K562 (cell line): ENCODE results near the gene TTC13. TPM values are rescaled to one million over a fixed set of nuclear protein-coding genes. Genes with fewer than 3 reads are reported as not detected.

Source experiments
- DMBX1 ChIP-seq: fragments of 250-450 bp; sonication (Bioruptor Pico); IDR thresholded peaks from 2 replicates; pipeline ENCODE4 v1.8.0; 2022; ENCODE audit warnings: inconsistent platforms, mild to moderate bottlenecking, moderate library complexity, borderline replicate concordance
- FIP1L1 ChIP-seq: fragments of 200-400 bp; formaldehyde crosslinking; IDR thresholded peaks from 2 replicates; pipeline ENCODE4 v1.6.1; 2018; ENCODE audit warnings: mild to moderate bottlenecking, low read depth, low read length; ENCODE audit not compliant: poor library complexity, severe bottlenecking
- HDAC1 ChIP-seq, 2 experiments: fragments of 450-650 bp; IDR thresholded peaks; 2 replicates each; pipeline ENCODE4 v1.6.1; 2016 to 2017; ENCODE audit warnings: inconsistent platforms in 1 of 2, mild to moderate bottlenecking in 1 of 2, moderate library complexity in 1 of 2
- KDM1A ChIP-seq, 2 experiments: fragments of 450-650 bp; IDR thresholded peaks; 2 replicates each; pipeline ENCODE4 v1.6.1; 2016; ENCODE audit warnings: mild to moderate bottlenecking in 2 of 2
- L3MBTL2 ChIP-seq: fragments of 450-650 bp; IDR thresholded peaks from 2 replicates; pipeline ENCODE4 v1.6.1; 2016; ENCODE audit warnings: mild to moderate bottlenecking, moderate library complexity
- MECOM ChIP-seq: fragments of 250-450 bp; sonication (Bioruptor Pico); IDR thresholded peaks from 2 replicates; pipeline ENCODE4 v1.8.0; 2022; ENCODE audit warnings: inconsistent platforms
- NONO ChIP-seq, 2 experiments: fragments of 200-400 bp in 1 of 2; fragments of 450-650 bp in 1 of 2; formaldehyde crosslinking in 1 of 2; IDR thresholded peaks; 2 replicates each; pipeline ENCODE4 v1.6.1; 2017; ENCODE audit warnings: low read depth in 2 of 2, mild to moderate bottlenecking in 2 of 2, moderate library complexity in 2 of 2, low read length in 1 of 2
- PML ChIP-seq: IDR thresholded peaks from 2 replicates; pipeline ENCODE4 v1.6.1; 2012; ENCODE audit warnings: low read length, inconsistent platforms
- SIN3B ChIP-seq: fragments of 450-650 bp; IDR thresholded peaks from 2 replicates; pipeline ENCODE4 v1.6.1; 2017; ENCODE audit warnings: low read depth, mild to moderate bottlenecking, moderate library complexity
- ZFP36 ChIP-seq: fragments of 150-350 bp; IDR thresholded peaks from 2 replicates; pipeline ENCODE4 v1.6.1; 2018; ENCODE audit warnings: low read length, low read depth; ENCODE audit not compliant: partially characterized antibody
- ZFPM2 ChIP-seq: fragments of 250-450 bp; sonication (Bioruptor Pico); IDR thresholded peaks from 2 replicates; pipeline ENCODE4 v1.5.1; 2022; ENCODE audit warnings: mild to moderate bottlenecking
- ZNF133 ChIP-seq: fragments of 250-450 bp; sonication (Bioruptor Pico); IDR thresholded peaks from 2 replicates; pipeline ENCODE4 v1.4.0; 2020; ENCODE audit warnings: mild to moderate bottlenecking
- ZNF274 ChIP-seq: IDR thresholded peaks from 2 replicates; pipeline ENCODE4 v1.6.1; 2011; ENCODE audit warnings: low read depth, mild to moderate bottlenecking, low read length, moderate library complexity, borderline replicate concordance
- ZNF324 ChIP-seq: fragments of 250-450 bp; sonication (Bioruptor Pico); IDR thresholded peaks from 2 replicates; pipeline ENCODE4 v1.4.0; 2020; ENCODE audit warnings: mild to moderate bottlenecking
- ZNF354B ChIP-seq: fragments of 250-450 bp; sonication (Bioruptor Pico); IDR thresholded peaks from 2 replicates; pipeline ENCODE4 v1.4.0; 2020
- ZNF668 ChIP-seq: fragments of 250-450 bp; sonication (Bioruptor Pico); IDR thresholded peaks from 2 replicates; pipeline ENCODE4 v1.8.0; 2022; ENCODE audit warnings: mild to moderate bottlenecking, inconsistent platforms
- ZNF707 ChIP-seq: fragments of 250-450 bp; sonication (Bioruptor Pico); conservative IDR thresholded peaks from 2 replicates; pipeline ENCODE4 v1.8.0; 2022; ENCODE audit warnings: inconsistent platforms, mild to moderate bottlenecking, moderate library complexity
- polyA plus RNA-seq, 8 experiments: library from polyadenylated mRNA; depleted of rRNA in 4 of 8; stranded (reverse) in 5 of 8; unstranded in 3 of 8; fragments of >200 nt; fragmentation: Nextera tagmentation in 2 of 8; fragmentation: Illumina TruSeq in 1 of 8; extraction: Ambion mirVana in 2 of 8; extraction: Trizol in 1 of 8; gene quantifications; 2 replicates each; pipeline versions ENCODE4 v1.2.1 to v1.2.3, GENCODE V29; 2011 to 2014; ENCODE audit warnings: inconsistent platforms in 1 of 8, missing spikeins in 1 of 8
- total RNA-seq, 7 experiments: library from RNA; depleted of rRNA in 6 of 7; stranded (reverse); fragments of >200 nt in 6 of 7; fragmentation: Illumina TruSeq in 2 of 7; extraction: Trizol in 2 of 7; gene quantifications; 2 replicates each; pipeline versions ENCODE4 v1.2.1 to v1.2.3, GENCODE V29; 2011 to 2021; ENCODE audit warnings: low replicate concordance in 1 of 7
- TF ChIP-seq, protein P1 (sequence below): fragments of 450-650 bp; formaldehyde crosslinking; IDR thresholded peaks from 2 replicates; pipeline ENCODE4 v1.4.0; 2020; ENCODE audit warnings: mild to moderate bottlenecking, mixed read lengths
- TF ChIP-seq, protein P2 (sequence below), 2 experiments: fragments of 250-450 bp in 1 of 2; fragments of 450-650 bp in 1 of 2; sonication (Bioruptor Pico) in 1 of 2; IDR thresholded peaks; 2 replicates each; pipeline versions ENCODE4 v1.6.1 to v1.8.0; 2016 to 2021; ENCODE audit warnings: mild to moderate bottlenecking in 2 of 2, moderate library complexity in 2 of 2, missing compliant biosample characterization in 1 of 2, missing genetic modification characterization in 1 of 2
- TF ChIP-seq, protein P3 (sequence below): sonication (generic); formaldehyde crosslinking; IDR thresholded peaks from 2 replicates; pipeline ENCODE4 v1.9.0; 2022; ENCODE audit warnings: mild to moderate bottlenecking, missing genetic modification reagents
- TF ChIP-seq, protein P4 (sequence below): fragments of 450-650 bp; IDR thresholded peaks from 2 replicates; pipeline ENCODE4 v1.6.1; 2016; ENCODE audit warnings: antibody characterized with exemption

TTC13 gene
- total and polyA plus RNA-seq, 9 of the 15 experiments (the other 6 are each of a cell fraction or from before 2014, with no cell fraction given), result 1.7 to 13.8 (median 9.6) TPM

DNA sequence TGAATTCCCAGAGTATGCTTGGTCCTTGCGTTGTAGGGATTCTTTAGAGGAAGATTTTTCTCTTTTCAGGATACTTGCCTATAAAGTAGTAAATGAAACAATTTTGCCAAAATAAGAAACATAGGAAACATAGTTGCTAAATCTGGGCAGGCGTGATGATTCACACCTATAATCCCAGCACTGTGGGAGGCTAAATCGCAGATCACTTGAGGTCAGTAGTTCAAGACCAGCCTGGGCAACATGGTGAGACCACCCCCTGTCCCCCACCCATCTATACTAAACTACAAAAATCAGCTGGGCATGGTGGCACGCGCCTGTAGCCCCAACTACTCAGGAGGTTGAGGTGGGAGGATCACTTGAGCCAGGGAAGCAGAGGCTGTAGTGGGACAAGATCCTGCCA lies 5.2 kb upstream of the TTC13 start (continued):
- TF ChIP-seq, protein P1, sequence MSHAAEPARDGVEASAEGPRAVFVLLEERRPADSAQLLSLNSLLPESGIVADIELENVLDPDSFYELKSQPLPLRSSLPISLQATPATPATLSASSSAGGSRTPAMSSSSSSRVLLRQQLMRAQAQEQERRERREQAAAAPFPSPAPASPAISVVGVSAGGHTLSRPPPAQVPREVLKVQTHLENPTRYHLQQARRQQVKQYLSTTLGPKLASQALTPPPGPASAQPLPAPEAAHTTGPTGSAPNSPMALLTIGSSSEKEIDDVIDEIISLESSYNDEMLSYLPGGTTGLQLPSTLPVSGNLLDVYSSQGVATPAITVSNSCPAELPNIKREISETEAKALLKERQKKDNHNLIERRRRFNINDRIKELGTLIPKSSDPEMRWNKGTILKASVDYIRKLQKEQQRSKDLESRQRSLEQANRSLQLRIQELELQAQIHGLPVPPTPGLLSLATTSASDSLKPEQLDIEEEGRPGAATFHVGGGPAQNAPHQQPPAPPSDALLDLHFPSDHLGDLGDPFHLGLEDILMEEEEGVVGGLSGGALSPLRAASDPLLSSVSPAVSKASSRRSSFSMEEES (CRISPR knock-in tag), result no peak
- TF ChIP-seq HDAC1 (IDR thresholded peaks at IDR 0.05), result no peak
- TF ChIP-seq ZNF133 (CRISPR knock-in tag), result no peak
- peak; percentile 75 for TF ChIP-seq L3MBTL2
- no peak for TF ChIP-seq ZNF274
- no peak for TF ChIP-seq ZNF707 (CRISPR knock-in tag)
- TF ChIP-seq MECOM (CRISPR knock-in tag), result peak; percentile 46; the same call in 1 of the 2 replicates
- TF ChIP-seq NONO (IDR thresholded peaks at IDR 0.05; ENCODE audit: low read depth in 2 of 2, low read length in 1 of 2), result no peak
- no peak for TF ChIP-seq PML
- TF ChIP-seq, protein P2, sequence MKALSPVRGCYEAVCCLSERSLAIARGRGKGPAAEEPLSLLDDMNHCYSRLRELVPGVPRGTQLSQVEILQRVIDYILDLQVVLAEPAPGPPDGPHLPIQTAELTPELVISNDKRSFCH (CRISPR knock-in tag; IDR thresholded peaks at IDR 0.05), result no peak
- TF ChIP-seq, protein P2 (tag; IDR thresholded peaks at IDR 0.05), result no peak; the same call in 1 of the 2 replicates
- TF ChIP-seq FIP1L1, result no peak
- TF ChIP-seq, protein P3, sequence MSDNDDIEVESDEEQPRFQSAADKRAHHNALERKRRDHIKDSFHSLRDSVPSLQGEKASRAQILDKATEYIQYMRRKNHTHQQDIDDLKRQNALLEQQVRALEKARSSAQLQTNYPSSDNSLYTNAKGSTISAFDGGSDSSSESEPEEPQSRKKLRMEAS (CRISPR knock-in tag), result 0 out of 2 replicates have a peak, but pooled peaks have one; percentile 38
- peak; percentile 36; the same call in 1 of the 2 replicates for TF ChIP-seq ZNF324
- TF ChIP-seq ZFP36, result no peak
- TF ChIP-seq ZNF354B (CRISPR knock-in tag), result 0 out of 2 replicates have a peak, but pooled peaks have one; percentile 12
- TF ChIP-seq KDM1A (IDR thresholded peaks at IDR 0.05), result peak; percentile 80 to 87; a peak in 3 of 4 replicates
- TF ChIP-seq, protein P4, sequence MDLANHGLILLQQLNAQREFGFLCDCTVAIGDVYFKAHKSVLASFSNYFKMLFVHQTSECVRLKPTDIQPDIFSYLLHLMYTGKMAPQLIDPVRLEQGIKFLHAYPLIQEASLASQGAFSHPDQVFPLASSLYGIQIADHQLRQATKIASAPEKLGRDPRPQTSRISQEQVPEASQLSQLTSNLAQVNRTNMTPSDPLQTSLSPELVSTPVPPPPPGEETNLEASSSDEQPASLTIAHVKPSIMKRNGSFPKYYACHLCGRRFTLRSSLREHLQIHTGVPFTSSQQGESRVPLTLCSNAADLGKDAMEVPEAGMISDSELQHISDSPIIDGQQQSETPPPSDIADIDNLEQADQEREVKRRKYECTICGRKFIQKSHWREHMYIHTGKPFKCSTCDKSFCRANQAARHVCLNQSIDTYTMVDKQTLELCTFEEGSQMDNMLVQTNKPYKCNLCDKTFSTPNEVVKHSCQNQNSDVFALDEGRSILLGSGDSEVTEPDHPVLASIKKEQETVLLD, result no peak
- TF ChIP-seq DMBX1 (CRISPR knock-in tag), result 0 out of 2 replicates have a peak, but pooled peaks have one; percentile 26
- TF ChIP-seq ZFPM2 (CRISPR knock-in tag), result no peak
- no peak for TF ChIP-seq SIN3B
- TF ChIP-seq ZNF668 (CRISPR knock-in tag), result peak; percentile 46; the same call in 1 of the 2 replicates
